Activated T-cell treated with anti-CD3 and anti-CD28 coated beads, Interleukin-2, amount 50 U/mL, for 48 hours (primary cell): Measurements from ENCODE around the gene SUOX.

Experiments used
- DNase-seq, 2 experiments: peaks; one replicate each; pipeline ENCODE4 v3.0.0-alpha.2; 2020

The SUOX gene

GRCh38 chr12:56021889-56022497 lies 24.9 kb downstream of the SUOX start:
- no peak for DNase-seq

- no peak for DNase-seq
Measured at GRCh38 chr12:56028511-56029165, 31.6 kb downstream of the SUOX start.

GRCh38 chr12:56029166-56029519 lies 32.1 kb downstream of the SUOX start:
- DNase-seq = no peak

GRCh38 chr12:56029666-56030293 lies 32.7 kb downstream of the SUOX start:
- DNase-seq = peak in 1 of 2 experiments; percentile 54

- peak in 1 of 2 experiments; percentile 42 for DNase-seq
Measured at GRCh38 chr12:56031987-56032386, 34.9 kb downstream of the SUOX start.

- peak; percentile 32 to 40 for DNase-seq
Measured at GRCh38 chr12:56034586-56035332, 37.7 kb downstream of the SUOX start.

- no peak for DNase-seq
Measured at GRCh38 chr12:56037161-56037560, 40.1 kb downstream of the SUOX start.

- DNase-seq = no peak
Measured at GRCh38 chr12:56038022-56038655, 41.1 kb downstream of the SUOX start.

- DNase-seq = peak in 1 of 2 experiments; percentile 37
Measured at GRCh38 chr12:56040151-56040550, 43.1 kb downstream of the SUOX start.

GRCh38 chr12:56040963-56041551 lies 44.0 kb downstream of the SUOX start:
- DNase-seq = peak in 1 of 2 experiments; percentile 36

- peak; percentile 92 to 94 for DNase-seq
Measured at GRCh38 chr12:56041552-56042429, 44.7 kb downstream of the SUOX start, which contains the start of gene RPS26. TSS of gene RPS26 (plus strand) at chr12:56041918. CDS start at chr12:56042167, 249 bp downstream.

- DNase-seq = peak in 1 of 2 experiments; percentile 32
Measured at GRCh38 chr12:56042430-56042813, 45.3 kb downstream of the SUOX start.

- DNase-seq = no peak
Measured at GRCh38 chr12:56042843-56043242, 45.8 kb downstream of the SUOX start.

GRCh38 chr12:56046027-56046780 lies 49.1 kb downstream of the SUOX start:
- DNase-seq = peak; percentile 38 to 44

- DNase-seq = no peak
Measured at GRCh38 chr12:56053407-56053893, 56.4 kb downstream of the SUOX start.
